Heart left ventricle (tissue), 13 donors: ENCODE data around the gene BBOX1.

Experiments
- POLR2A ChIP-seq, 2 donors: fragments of 450-650 bp; IDR thresholded peaks; one replicate each; pipeline ENCODE4 v1.6.1; 2017; ENCODE audit warnings: antibody characterized with exemption in 2 of 2, mild to moderate bottlenecking in 2 of 2, moderate library complexity in 2 of 2
- TF ChIP-seq, protein P1 (sequence below), 12 donors: fragments of 200-600 bp; sonication (generic) in 4 of 12; IDR thresholded peaks; one replicate each; pipeline versions ENCODE4 v1.5.0 to v1.8.0; 2018 to 2022; ENCODE audit warnings: antibody characterized with exemption in 12 of 12, mild to moderate bottlenecking in 5 of 12
- donor health status: ischemic (EF 13 %, LVEDD 7.1; RV severe dilation, severe dysfunction).
- donor health status: DM: no; HTN: yes; CAD: no.
- donor health status: DM: no; HTN: no; CAD: no.
- donor health status: ischemic (EF 25% LVEDD 6.9; RV normal size, moderate dysfunction).
- donor health status: ischemic (EF 25% LVEDD 5.7; RV mildly dilated, moderate dysfunction).
- donor health status: ischemic (EF 35%, LVEDD 5.7; RV mildly dilated, moderate dysfunction).
- donor health status: nonischemic (EF 11% LVEDD 7.7; RV severe dilation, severe dysfunction).
- donor health status: DM: yes; HTN: yes; CAD: no.
- donor health status: PGD.
- donor health status: ischemic (EF 29% LVEDD 5.4; RV normal size, mild dysfunction).
- donor health status: nonischemic (EF 23%, LVEDD 6.1; RV moderate dilation, normal function).

DNA sequence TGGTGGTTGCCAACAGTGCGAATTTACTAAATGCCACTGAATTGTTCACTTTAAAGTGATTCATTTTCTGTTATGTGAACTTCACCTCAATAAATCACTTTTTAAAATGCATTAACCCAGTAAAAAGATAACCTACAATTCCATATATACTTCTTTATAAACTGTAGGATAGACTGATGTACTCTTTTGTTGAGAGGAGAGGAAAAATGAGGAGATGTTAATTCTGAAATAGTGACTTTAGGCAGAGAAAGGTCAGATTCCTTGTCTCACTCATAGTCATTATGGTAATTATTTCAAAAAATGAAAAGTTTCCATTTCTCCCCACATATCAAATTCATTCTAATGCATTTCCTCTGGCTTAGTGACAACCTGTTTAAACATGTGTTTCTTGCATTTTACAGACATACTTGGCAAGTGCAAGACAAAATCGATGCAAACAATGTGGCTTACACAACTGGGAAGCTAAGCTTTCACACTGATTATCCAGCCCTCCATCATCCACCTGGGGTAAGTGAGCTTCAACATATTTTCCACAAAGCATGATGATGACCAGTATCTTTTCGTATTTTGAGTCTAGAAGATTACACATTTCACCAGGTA lies 74.5 kb downstream of the BBOX1 start:
- TF ChIP-seq, protein P1, sequence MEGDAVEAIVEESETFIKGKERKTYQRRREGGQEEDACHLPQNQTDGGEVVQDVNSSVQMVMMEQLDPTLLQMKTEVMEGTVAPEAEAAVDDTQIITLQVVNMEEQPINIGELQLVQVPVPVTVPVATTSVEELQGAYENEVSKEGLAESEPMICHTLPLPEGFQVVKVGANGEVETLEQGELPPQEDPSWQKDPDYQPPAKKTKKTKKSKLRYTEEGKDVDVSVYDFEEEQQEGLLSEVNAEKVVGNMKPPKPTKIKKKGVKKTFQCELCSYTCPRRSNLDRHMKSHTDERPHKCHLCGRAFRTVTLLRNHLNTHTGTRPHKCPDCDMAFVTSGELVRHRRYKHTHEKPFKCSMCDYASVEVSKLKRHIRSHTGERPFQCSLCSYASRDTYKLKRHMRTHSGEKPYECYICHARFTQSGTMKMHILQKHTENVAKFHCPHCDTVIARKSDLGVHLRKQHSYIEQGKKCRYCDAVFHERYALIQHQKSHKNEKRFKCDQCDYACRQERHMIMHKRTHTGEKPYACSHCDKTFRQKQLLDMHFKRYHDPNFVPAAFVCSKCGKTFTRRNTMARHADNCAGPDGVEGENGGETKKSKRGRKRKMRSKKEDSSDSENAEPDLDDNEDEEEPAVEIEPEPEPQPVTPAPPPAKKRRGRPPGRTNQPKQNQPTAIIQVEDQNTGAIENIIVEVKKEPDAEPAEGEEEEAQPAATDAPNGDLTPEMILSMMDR (IDR thresholded peaks at IDR 0.05): no peak
- no peak for TF ChIP-seq POLR2A (IDR thresholded peaks at IDR 0.05)
